ENCODE results near the gene HDLBP.

DNA sequence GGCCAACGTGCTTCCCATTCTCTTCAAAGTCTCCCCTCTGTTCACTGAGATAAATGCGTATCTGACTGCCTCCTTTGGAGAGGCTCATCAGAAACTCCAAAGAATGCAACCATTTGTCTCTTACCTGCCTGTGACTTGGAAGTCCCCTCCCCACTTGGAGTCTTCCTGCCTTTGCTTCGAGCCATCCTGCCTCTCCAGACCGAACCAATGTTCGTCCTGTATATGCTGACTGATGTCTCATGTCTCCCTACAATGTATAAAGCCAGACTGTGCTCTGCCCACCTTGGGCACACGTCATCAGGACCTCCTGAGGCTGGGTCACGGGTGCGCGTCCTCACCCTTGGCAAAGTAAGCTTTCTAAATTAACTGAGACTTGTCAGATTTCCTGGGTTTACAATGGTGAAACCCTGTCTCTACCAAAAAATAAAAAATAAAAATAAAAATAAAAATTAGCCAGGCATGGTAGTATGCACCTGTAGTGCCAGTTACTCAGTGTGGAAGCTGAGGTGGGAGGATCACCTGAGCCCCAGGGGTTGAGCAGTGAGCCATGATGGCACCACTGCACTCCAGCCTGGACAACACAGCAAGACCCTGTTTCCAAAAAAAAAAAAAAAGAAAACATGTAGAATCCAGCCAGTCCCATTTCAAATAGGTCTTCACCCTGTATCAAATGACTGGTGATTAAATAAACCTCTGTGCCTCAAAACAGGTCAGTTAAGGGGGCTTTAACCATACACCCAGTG lies 29.0 kb downstream of the HDLBP start:
- TF ChIP-seq CTCF (conservative IDR thresholded peaks at IDR 0.05) = no peak
- no peak for TF ChIP-seq EZH2 (IDR thresholded peaks at IDR 0.05; ENCODE audit: low read depth)

All from PC-9 (cell line).